Stimulated activated CD8-positive, alpha-beta memory T cell treated with anti-CD3 and anti-CD28 coated beads, Interleukin-4, amount 100 ng/mL, for 1 hour (primary cell): Measurements from ENCODE around the gene FBLN1.
"Not testable (repeated sequence)": the region's sequence is repeated elsewhere in the genome, so short reads cannot be mapped to it uniquely, and the experiment has no call there.

Source experiments
- DNase-seq, 2 donors: peaks; one replicate each; pipeline ENCODE4 v3.0.0-alpha.2; 2020; ENCODE audit warnings: low read depth in 2 of 2, low spot score in 1 of 2

The FBLN1 gene

GRCh38 chr22:45502215-45503049, at the start of gene FBLN1:
Gene FBLN1 (plus strand): TSS chr22:45502883. CDS start chr22:45502986, 103 bp downstream.
- no peak for DNase-seq

GRCh38 chr22:45453764-45454163, 48.9 kb upstream of the FBLN1 start:
- DNase-seq = no peak

GRCh38 chr22:45454275-45454674, 48.4 kb upstream of the FBLN1 start:
- no peak for DNase-seq

GRCh38 chr22:45455212-45455611, 47.5 kb upstream of the FBLN1 start:
- no peak for DNase-seq

DNA sequence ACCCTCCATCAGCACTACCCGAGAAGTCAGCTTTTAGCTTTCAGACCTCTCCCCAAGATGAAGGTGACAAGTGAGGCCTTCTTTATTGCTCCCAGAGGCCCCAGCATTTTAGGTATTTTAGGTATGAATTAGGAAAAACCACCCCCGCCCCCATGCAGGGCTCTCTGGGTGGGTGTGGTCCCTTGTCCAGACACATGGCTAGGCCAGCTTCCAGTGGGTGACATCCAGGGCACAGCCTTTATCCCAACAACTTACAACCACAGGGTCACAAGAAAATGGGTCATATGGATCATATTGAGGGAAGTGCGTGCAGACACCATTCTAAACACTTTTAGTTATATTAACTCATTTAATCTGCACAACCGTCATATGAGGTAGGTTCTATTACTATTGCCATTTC, 47.1 kb upstream of the FBLN1 start:
- no peak for DNase-seq

- no peak for DNase-seq
Measured at GRCh38 chr22:45456811-45457210, 45.9 kb upstream of the FBLN1 start.

- DNase-seq = no peak
Measured at GRCh38 chr22:45458532-45458931, 44.2 kb upstream of the FBLN1 start.

DNA sequence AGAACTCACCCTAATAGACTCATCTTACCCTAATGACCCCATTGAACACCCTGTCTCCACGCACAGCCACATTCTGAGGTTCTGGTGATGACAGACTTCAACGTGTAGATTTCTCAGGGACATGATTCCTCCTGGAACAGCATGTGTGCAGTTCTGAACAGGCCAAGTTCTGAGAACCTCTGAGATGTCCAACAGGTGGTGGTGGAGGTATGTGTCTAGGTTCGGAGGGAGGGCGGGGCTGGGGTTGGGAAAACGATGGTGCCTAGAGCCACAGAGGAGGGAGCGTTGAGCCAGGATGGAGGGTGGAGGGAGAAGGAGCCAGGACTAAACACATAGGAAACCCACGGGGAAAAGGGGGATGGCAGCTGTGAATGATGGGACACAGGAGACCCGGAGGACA, 43.4 kb upstream of the FBLN1 start:
- no peak for DNase-seq

GRCh38 chr22:45460288-45461109, 42.2 kb upstream of the FBLN1 start:
- no peak for DNase-seq

DNA sequence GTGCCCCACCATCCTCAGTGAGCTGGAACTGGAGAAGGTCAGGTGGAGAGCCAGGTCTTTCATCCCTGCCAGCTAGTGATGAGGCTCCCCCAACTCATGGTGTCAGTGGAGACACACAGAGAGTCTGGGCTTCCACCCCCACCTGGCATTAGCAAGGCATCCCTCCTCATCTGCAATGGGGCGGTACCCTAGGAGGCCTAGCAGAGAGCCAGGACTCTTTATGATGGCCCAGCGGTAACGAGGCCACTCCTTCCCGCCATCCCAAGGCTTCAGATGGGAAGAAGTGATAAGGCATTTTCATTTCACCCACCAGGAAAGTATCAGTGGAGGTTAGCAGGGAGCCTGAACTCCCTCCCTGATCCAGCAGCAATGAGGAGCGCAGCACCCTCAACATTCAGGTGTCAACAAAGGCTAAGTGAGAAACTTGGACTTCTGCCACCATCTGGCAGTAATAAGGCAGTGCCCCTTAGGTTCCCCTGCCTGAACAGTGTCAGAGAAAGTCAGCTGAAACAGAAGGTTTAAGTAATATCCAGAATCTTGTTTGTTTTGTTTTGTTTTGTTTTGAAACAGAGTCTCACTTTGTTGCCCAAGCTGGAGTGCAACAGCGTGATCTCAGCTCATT, 40.5 kb upstream of the FBLN1 start:
- no peak for DNase-seq

- DNase-seq = not testable (repeated sequence)
Measured at GRCh38 chr22:45463691-45464090, 39.0 kb upstream of the FBLN1 start.

DNA sequence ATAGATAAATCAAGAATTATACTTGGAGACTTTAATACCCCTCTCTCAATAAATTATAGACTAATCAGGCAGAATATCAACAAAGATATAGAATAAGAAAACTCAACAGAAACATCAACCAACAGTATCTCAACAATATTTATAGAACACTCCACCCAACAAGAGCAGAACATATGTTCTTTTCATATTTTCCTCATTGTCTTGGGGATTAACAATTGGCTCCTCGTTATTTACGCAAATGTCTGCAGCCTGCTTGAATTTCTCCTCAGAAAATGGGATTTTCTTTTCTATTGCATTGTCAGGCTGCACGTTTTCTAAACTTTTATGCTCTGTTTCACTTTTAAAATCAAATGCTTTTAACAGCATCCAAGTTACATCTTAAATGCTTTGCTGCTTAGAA, 37.0 kb upstream of the FBLN1 start:
- no peak for DNase-seq

DNA sequence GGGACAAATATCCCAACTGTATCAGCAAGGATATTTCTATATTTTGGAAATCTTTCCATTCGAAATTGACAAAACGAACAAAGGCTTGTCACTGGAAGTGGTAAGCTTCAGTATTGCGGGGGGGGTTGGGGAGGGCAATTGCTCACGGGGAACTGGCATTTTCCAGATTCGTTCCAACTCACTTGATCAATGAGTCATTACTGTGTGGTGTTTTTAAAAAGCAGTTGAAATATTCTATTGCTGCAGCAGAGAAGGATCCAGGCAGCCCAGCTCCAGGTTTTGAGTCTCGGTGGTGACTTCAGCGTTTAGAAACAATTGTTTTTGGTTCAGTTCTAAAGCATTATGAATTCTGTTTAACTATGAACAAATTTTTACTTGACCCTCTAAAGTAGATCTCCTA, 33.8 kb upstream of the FBLN1 start:
- no peak for DNase-seq

DNA sequence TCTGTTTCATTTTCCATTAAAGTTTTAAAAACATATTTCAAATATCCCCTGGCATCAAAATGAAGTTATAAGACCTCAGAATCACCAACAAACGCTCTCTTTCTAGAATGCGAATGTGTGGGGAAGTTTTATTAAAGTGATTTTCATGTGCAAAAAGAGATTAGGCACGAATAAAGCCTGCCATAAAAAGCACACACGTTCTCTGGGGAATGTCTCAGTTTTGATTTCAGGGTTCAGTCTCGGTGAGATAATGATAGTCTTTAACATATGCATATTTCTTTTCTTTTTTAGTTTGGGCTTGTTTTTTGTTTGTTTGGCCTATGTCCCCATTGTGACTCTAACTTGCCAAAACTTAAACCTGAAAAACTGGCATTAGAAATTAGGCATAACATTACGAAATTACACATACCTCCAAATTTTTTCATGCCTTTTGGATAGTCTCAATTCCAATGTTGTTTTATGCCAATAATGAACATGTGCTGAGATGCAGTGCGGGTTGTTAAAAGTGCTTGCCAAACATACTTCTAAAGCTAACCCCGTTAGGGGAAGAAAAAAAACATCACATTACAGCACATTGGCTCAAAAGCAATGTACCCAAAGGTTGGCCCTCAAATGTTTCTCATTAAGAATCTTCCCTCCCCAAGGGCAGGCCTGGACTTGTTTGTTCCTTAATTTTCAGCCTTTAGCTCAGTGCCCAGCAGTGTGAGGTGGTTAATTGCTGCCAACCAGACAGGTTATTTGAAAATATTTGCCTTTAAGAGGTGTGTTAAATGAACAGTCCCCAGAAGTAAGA, 33.2 kb upstream of the FBLN1 start:
- DNase-seq = no peak

DNA sequence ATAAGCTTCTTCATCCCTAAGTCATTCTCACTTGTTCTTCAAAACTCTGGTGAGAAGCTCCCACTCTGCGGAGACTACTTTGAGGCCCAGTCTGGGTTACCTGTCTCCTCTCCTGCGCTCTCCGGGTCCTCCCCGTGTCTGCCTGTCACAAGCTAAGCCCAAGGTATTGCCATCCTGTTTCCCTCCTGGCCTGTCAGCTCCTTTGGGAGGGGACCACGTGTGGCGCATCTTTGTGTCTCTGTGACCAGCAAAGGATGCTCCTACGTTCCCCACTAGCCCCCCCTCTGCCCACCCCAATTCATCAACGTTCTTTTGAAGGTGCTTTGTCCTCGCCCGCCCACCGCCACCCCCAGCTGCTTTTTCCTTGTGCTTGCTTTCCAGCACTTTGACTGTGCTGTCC, 31.8 kb upstream of the FBLN1 start:
- DNase-seq = no peak

DNA sequence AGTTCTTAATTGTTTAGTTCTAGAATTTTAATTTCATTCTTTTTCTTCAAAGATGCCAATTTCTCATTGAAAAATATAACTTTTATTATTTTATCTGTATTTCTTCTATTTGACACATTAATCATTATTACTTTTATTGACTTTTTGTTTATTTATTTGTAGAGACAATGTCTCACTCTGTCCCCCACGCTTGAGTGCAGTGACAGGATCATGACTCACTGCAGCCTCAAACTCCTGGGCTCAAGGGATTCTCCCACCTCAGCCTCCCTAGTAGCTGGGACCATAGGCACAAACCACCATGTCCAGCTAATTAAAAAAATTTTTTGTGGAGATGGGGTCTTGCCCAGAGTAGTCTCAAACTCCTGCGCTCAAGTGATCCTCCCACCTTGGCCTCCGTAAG, 30.3 kb upstream of the FBLN1 start:
- DNase-seq = no peak

DNA sequence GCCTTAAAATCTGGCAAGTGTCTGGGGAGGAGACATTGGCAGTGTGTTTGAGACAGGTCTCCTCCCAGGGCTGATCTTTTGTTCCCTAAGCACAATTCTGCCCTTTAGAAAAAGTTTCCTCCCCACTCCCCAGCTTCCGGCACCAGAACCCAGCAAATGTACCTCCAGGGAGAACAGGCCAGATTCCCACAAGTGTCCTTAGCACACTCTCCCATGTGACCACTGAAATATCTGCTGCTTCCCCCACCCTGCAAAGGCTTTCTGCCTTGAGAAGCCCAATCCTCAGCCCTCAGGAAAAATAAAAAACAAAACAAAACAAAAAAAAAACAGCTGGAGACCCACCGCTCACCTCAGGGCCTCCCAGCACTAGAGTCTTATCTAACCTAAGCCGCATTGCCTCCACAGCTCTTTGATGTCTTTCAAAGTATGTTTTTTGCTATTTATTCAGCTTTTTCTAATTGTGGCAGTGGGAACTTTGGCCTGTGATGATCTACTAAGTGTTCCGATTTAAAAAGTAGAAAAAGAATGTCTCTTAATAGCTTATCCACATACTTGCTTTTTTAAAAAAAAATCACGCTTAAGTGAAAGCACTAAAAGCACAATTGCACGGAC, 29.0 kb upstream of the FBLN1 start:
- no peak for DNase-seq

DNA sequence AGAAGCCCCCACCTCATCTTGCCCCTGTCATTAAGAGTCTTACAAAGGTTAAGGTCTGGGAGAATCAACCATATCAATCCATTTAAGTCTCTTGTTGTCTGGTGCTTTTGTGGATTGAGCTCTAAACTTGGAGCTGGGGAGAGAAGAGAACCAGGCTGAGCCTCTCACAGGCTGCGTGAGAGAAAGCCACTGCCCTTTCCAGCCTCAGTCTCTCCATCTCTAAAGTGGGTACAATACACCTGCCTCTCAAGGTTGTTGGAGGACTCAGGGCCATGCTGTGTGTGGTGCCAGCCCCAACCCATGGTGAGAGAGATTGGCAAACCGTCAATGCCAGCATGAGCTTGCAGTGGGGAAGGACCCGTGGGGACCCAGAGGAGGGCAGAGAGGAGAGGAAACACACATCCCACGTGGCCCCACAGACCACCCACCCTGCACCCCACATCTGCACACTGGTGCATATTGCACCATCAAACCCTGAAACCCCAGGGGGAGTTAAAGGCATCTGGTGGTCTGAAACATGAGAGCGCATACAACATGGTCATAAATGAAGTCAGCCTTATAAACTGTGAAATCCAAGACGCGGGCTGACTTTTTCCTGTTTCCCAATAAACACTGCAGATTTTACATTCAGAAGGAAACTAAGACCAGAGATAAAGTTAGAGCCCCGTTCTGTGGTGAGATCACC, 27.5 kb upstream of the FBLN1 start:
- DNase-seq = no peak

DNA sequence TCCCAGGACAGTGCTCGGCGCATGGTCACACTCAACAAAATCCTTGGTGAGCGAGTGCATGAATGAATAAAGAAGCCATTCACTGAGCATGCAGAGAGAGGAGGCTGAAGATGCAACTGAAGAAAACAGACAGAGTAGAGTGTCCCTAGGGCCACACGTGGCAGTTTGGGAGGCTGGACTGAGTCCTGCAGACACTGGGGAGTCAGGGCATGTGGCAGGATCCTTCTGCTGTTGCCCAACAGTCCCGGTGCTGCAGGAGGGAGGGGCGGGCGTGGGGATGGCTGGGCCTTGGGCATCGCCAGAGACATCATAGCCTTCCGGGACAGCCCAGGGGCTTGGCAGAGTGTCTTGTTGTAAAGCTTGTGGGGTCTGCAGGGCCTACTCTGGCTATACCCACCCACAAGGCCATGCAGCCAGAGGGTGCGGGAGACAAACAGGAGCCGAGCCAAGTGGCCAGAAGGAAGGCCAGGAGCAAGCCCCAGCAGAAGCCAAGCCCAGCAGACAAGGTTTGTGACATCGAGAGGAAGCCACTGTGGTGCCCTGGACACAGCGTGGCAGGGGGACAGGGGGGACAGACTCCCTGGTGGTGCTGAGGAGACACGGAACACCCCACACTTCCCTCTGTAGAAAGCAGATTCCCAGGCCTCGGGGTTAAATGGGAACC, 26.7 kb upstream of the FBLN1 start:
- DNase-seq = no peak

DNA sequence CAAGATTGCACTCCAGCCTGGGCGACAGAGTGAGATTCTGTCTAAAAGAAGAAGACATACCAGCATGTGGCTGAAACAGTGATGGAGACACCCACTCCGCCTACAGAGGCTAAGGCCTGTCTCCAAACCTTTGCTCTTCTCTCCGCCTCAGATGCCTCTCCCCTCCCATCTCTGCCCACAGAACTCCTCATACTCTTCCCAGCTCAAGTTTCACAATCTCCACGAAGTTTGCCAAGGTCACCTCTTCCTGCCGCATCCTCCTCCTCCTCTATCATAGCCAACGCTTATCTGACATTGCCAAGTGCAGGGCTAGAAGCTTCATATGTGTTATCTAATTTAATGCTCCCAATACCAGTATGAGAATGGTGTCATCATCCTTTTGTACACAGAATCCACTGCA, 25.9 kb upstream of the FBLN1 start:
- DNase-seq = no peak
